Activated CD8-positive, alpha-beta T cell treated with anti-CD3 and anti-CD28 coated beads, Interleukin-2, amount 10 ng/mL, durations not matched to agents 7 days and 5 days (primary cell): ENCODE measurements around the gene LINC00237. TPM values are rescaled to one million over a fixed set of nuclear protein-coding genes. Genes with fewer than 3 reads are reported as not detected.

ENCODE experiments used
- ATAC-seq: fragments of 150-1000 bp; cut with Tn5 transposase; one replicate; pipeline ENCODE4 v1.10.0; 2021; ENCODE audit warnings: moderate library complexity
- CTCF ChIA-PET: fragments of 350-600 bp; sonication (Branson Sonifier 250); formaldehyde crosslinking; loops from one replicate; lab custom pipeline; 2021; ENCODE audit warnings: antibody characterized with exemption; lab: Charles Lee
- POLR2A ChIA-PET: fragments of 350-600 bp; sonication (Branson Sonifier 250); formaldehyde crosslinking; loops from one replicate; lab custom pipeline; 2021; ENCODE audit warnings: antibody characterized with exemption; lab: Charles Lee
- DNase-seq: peaks from one replicate; pipeline ENCODE4 v3.0.0-alpha.2; 2020
- H3K27ac Mint-ChIP-seq: one replicate; pipeline ENCODE4 v1.8.0; 2021; ENCODE audit warnings: mild to moderate bottlenecking, mixed read lengths
- H3K27me3 Mint-ChIP-seq: one replicate; pipeline ENCODE4 v1.8.0; 2021; ENCODE audit warnings: low read depth, mixed read lengths
- H3K36me3 Mint-ChIP-seq: one replicate; pipeline ENCODE4 v1.8.0; 2021; ENCODE audit warnings: low read depth, mixed read lengths
- H3K4me1 Mint-ChIP-seq: one replicate; pipeline ENCODE4 v1.8.0; 2021; ENCODE audit warnings: low read depth, mixed read lengths
- H3K4me3 Mint-ChIP-seq: one replicate; pipeline ENCODE4 v1.8.0; 2021; ENCODE audit warnings: mild to moderate bottlenecking, mixed read lengths
- H3K9me3 Mint-ChIP-seq: one replicate; pipeline ENCODE4 v1.8.0; 2022; ENCODE audit warnings: mixed read lengths; ENCODE audit not compliant: insufficient read depth
- total RNA-seq, 2 experiments: library from RNA; stranded (reverse); gene quantifications; one replicate each; pipeline ENCODE4 v1.2.3, GENCODE V29; 2021

The LINC00237 gene
- total RNA-seq, 2 experiments from 2014 or later = not detected

GRCh38 chr20:21125072-21125848 is 19.1 kb upstream of the LINC00237 start:
- Mint-ChIP-seq H3K4me1 (peaks cover 22% of the 10 kb centered on the region), H3K9me3 (no peaks in the 10 kb centered on the region), H3K27me3 (peaks cover 8% of the 10 kb centered on the region), H3K4me3 (peak overlapping the region; percentile 85), H3K27ac (peak overlapping the region; percentile 62), H3K36me3 (no peaks in the 10 kb centered on the region)
- ChIA-PET CTCF (interaction anchor here (1.1 to 2.9 kb wide), 6 partner anchors 10 to 362 kb away, joined by 3 to 16 read pairs (median 8); no protein-coding TSS in a partner anchor), POLR2A (interaction anchor here (1.2 kb wide), 2 partner anchors 23 to 40 kb away, joined by 3 to 4 read pairs; no protein-coding TSS in a partner anchor)
- DNase-seq (no peak), ATAC-seq (peak; percentile 14)

- Mint-ChIP-seq H3K36me3 (no peaks in the 10 kb centered on the region), H3K27ac (no peak overlapping the region), H3K27me3 (peaks cover 9% of the 10 kb centered on the region), H3K4me3 (no peak overlapping the region), H3K4me1 (peaks cover 22% of the 10 kb centered on the region), H3K9me3 (no peaks in the 10 kb centered on the region)
- ATAC-seq = no peak
- POLR2A ChIA-PET = no interaction called here
- CTCF ChIA-PET = no interaction called here
- DNase-seq = no peak
Measured at GRCh38 chr20:21124190-21124589, 18.0 kb upstream of the LINC00237 start.

- Mint-ChIP-seq H3K4me3 (no peak overlapping the region), H3K9me3 (no peaks in the 10 kb centered on the region), H3K4me1 (peaks cover 4% of the 10 kb centered on the region), H3K27ac (no peak overlapping the region), H3K27me3 (peaks cover 27% of the 10 kb centered on the region), H3K36me3 (no peaks in the 10 kb centered on the region)
- ChIA-PET POLR2A (no interaction called here), CTCF (no interaction called here)
- ATAC-seq (no peak), DNase-seq (no peak)
Measured at GRCh38 chr20:21118782-21119181, 12.6 kb upstream of the LINC00237 start.

- H3K9me3 Mint-ChIP-seq = no peaks in the 10 kb centered on the region
- ATAC-seq = no peak
- ChIA-PET POLR2A (interaction anchor here (0.7 kb wide), 1 partner anchor 722 kb away, joined by 4 read pairs; no protein-coding TSS in a partner anchor), CTCF (no interaction called here)
- no peak for DNase-seq
- no peak overlapping the region for H3K4me3 Mint-ChIP-seq
- no peak overlapping the region for H3K27ac Mint-ChIP-seq
- peaks cover 4% of the 10 kb centered on the region for H3K4me1 Mint-ChIP-seq
- peaks cover 31% of the 10 kb centered on the region for H3K27me3 Mint-ChIP-seq
- no peaks in the 10 kb centered on the region for H3K36me3 Mint-ChIP-seq
Measured at GRCh38 chr20:21118138-21118537, 12.0 kb upstream of the LINC00237 start.

- H3K9me3 Mint-ChIP-seq = no peaks in the 10 kb centered on the region
- H3K27me3 Mint-ChIP-seq = peaks cover 31% of the 10 kb centered on the region
- H3K4me3 Mint-ChIP-seq = no peak overlapping the region
- no peak for DNase-seq
- ChIA-PET CTCF (no interaction called here), POLR2A (no interaction called here)
- no peak for ATAC-seq
- H3K4me1 Mint-ChIP-seq = peaks cover 4% of the 10 kb centered on the region
- H3K36me3 Mint-ChIP-seq = no peaks in the 10 kb centered on the region
- no peak overlapping the region for H3K27ac Mint-ChIP-seq
Measured at GRCh38 chr20:21117521-21117920, 11.4 kb upstream of the LINC00237 start.

- CTCF ChIA-PET = interaction anchor here (1.5 kb wide), 1 partner anchor 12 kb away, joined by 7 read pairs; no protein-coding TSS in a partner anchor
Measured at GRCh38 chr20:21114584-21114983, 8.4 kb upstream of the LINC00237 start.

GRCh38 chr20:21113697-21114096 is 7.5 kb upstream of the LINC00237 start:
- Mint-ChIP-seq H3K36me3 (no peaks in the 10 kb centered on the region), H3K4me1 (peaks cover 4% of the 10 kb centered on the region), H3K9me3 (no peaks in the 10 kb centered on the region), H3K27ac (no peak overlapping the region), H3K27me3 (peaks cover 51% of the 10 kb centered on the region), H3K4me3 (no peak overlapping the region)
- no peak for ATAC-seq
- ChIA-PET CTCF (no interaction called here), POLR2A (no interaction called here)
- DNase-seq = no peak

More at GRCh38 chr20:21114584-21114983, 8.4 kb upstream of the LINC00237 start:
- H3K9me3 Mint-ChIP-seq = no peaks in the 10 kb centered on the region
- ATAC-seq (no peak), DNase-seq (no peak)
- peaks cover 4% of the 10 kb centered on the region for H3K4me1 Mint-ChIP-seq
- H3K27me3 Mint-ChIP-seq = peaks cover 48% of the 10 kb centered on the region
- H3K27ac Mint-ChIP-seq = no peak overlapping the region
- POLR2A ChIA-PET = no interaction called here
- no peak overlapping the region for H3K4me3 Mint-ChIP-seq
- H3K36me3 Mint-ChIP-seq = no peaks in the 10 kb centered on the region

- H3K36me3 Mint-ChIP-seq = no peaks in the 10 kb centered on the region
- POLR2A ChIA-PET = no interaction called here
- H3K4me1 Mint-ChIP-seq = peaks cover 4% of the 10 kb centered on the region
- CTCF ChIA-PET = no interaction called here
- H3K9me3 Mint-ChIP-seq = no peaks in the 10 kb centered on the region
- ATAC-seq (no peak), DNase-seq (no peak)
- H3K27ac Mint-ChIP-seq = no peak overlapping the region
- H3K27me3 Mint-ChIP-seq = peaks cover 55% of the 10 kb centered on the region
- no peak overlapping the region for H3K4me3 Mint-ChIP-seq
Measured at GRCh38 chr20:21111416-21111815, 5.3 kb upstream of the LINC00237 start.

GRCh38 chr20:21110811-21111210 is 4.7 kb upstream of the LINC00237 start:
- ATAC-seq = no peak
- Mint-ChIP-seq H3K27ac (no peak overlapping the region), H3K27me3 (peaks cover 60% of the 10 kb centered on the region), H3K9me3 (no peaks in the 10 kb centered on the region), H3K36me3 (no peaks in the 10 kb centered on the region), H3K4me3 (no peak overlapping the region), H3K4me1 (peaks cover 7% of the 10 kb centered on the region)
- no peak for DNase-seq
- ChIA-PET POLR2A (no interaction called here), CTCF (no interaction called here)

GRCh38 chr20:21109144-21109543 is 3.0 kb upstream of the LINC00237 start:
- H3K27me3 Mint-ChIP-seq = peaks cover 68% of the 10 kb centered on the region
- no peak overlapping the region for H3K27ac Mint-ChIP-seq
- ChIA-PET POLR2A (no interaction called here), CTCF (interaction anchor here (1.4 to 1.8 kb wide), 2 partner anchors 14 to 396 kb away, joined by 3 to 7 read pairs; no protein-coding TSS in a partner anchor)
- no peaks in the 10 kb centered on the region for H3K9me3 Mint-ChIP-seq
- no peak overlapping the region for H3K4me3 Mint-ChIP-seq
- DNase-seq (no peak), ATAC-seq (no peak)
- H3K4me1 Mint-ChIP-seq = peaks cover 14% of the 10 kb centered on the region
- no peaks in the 10 kb centered on the region for H3K36me3 Mint-ChIP-seq

- POLR2A ChIA-PET = no interaction called here
- H3K27ac Mint-ChIP-seq = peak overlapping the region; percentile 20
- CTCF ChIA-PET = no interaction called here
- H3K4me3 Mint-ChIP-seq = peak overlapping the region; percentile 18
- no peak for DNase-seq
- H3K36me3 Mint-ChIP-seq = peaks cover 3% of the 10 kb centered on the region
- no peak for ATAC-seq
- peaks cover 64% of the 10 kb centered on the region for H3K27me3 Mint-ChIP-seq
- peaks cover 42% of the 10 kb centered on the region for H3K4me1 Mint-ChIP-seq
- H3K9me3 Mint-ChIP-seq = no peaks in the 10 kb centered on the region
Measured at GRCh38 chr20:21105429-21106170, 558 bp downstream of the LINC00237 start.

- H3K27ac Mint-ChIP-seq = no peak overlapping the region
- no peaks in the 10 kb centered on the region for H3K9me3 Mint-ChIP-seq
- H3K27me3 Mint-ChIP-seq = peaks cover 59% of the 10 kb centered on the region
- DNase-seq (no peak), ATAC-seq (no peak)
- H3K4me3 Mint-ChIP-seq = no peak overlapping the region
- H3K4me1 Mint-ChIP-seq = peaks cover 45% of the 10 kb centered on the region
- ChIA-PET CTCF (no interaction called here), POLR2A (no interaction called here)
- H3K36me3 Mint-ChIP-seq = peaks cover 3% of the 10 kb centered on the region
Measured at GRCh38 chr20:21104921-21105320, 1.2 kb downstream of the LINC00237 start.
